Measurements from ENCODE around the gene ITIH3.

DNA sequence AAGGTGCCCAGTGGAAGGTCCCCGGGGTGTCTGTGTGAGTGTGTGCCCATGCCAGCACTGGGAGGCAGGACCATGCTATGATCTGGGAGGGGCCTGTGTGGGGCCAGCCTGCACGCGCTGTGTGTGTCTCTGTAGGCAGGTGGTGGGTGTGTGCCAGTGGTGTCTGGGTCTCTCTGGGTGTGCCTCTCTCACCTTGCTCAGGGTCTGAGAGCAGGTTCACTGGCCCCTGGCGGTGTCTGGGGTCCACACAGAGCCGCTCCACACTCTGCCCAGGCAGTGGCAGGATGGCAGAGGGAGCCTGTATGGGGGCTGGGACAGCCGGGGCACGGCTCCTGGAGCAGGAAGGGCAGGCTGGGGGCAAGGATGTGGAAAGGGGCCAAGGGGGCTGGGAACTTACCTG, 23.3 kb downstream of the ITIH3 start:
- TF ChIP-seq, protein P1, sequence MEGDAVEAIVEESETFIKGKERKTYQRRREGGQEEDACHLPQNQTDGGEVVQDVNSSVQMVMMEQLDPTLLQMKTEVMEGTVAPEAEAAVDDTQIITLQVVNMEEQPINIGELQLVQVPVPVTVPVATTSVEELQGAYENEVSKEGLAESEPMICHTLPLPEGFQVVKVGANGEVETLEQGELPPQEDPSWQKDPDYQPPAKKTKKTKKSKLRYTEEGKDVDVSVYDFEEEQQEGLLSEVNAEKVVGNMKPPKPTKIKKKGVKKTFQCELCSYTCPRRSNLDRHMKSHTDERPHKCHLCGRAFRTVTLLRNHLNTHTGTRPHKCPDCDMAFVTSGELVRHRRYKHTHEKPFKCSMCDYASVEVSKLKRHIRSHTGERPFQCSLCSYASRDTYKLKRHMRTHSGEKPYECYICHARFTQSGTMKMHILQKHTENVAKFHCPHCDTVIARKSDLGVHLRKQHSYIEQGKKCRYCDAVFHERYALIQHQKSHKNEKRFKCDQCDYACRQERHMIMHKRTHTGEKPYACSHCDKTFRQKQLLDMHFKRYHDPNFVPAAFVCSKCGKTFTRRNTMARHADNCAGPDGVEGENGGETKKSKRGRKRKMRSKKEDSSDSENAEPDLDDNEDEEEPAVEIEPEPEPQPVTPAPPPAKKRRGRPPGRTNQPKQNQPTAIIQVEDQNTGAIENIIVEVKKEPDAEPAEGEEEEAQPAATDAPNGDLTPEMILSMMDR (conservative IDR thresholded peaks at IDR 0.05 in 1 of 2, IDR thresholded peaks at IDR 0.05 in 1 of 2; ENCODE audit: extremely low read depth in 1 of 2, insufficient read depth in 1 of 2, low read depth in 1 of 2, low read length in 2 of 2): no peak
- TF ChIP-seq EZH2 (IDR thresholded peaks at IDR 0.05; ENCODE audit: borderline replicate concordance, low read length): no peak
